Pancreas (tissue), 10 donors: ENCODE data around the gene RNF208. TPM values are rescaled to one million over a fixed set of nuclear protein-coding genes. Genes with fewer than 3 reads are reported as not detected.

ENCODE experiments used
- ATAC-seq, 4 donors: fragments of 200-7000 bp; cut with Tn5 transposase; one replicate each; pipeline versions ENCODE4 v1.8.0 to v1.9.1; 2020; ENCODE audit warnings: mild to moderate bottlenecking in 4 of 4, moderate library complexity in 4 of 4
- DNase-seq, 6 donors: peaks; one replicate each; pipeline ENCODE4 v3.0.0-alpha.2; 2020
- FAIRE-seq: peaks from 2 replicates; lab custom pipeline; 2012; peaks lifted over from hg19 to GRCh38; lab: Jason Lieb, UNC
- H3K27ac ChIP-seq, 4 donors: fragments of 200-600 bp; sonication (generic); 1 replicate in 3 of 4; 2 replicates in 1 of 4; pipeline versions ENCODE4 v1.5.0 to v1.8.0; 2020
- H3K27me3 ChIP-seq, 4 donors: fragments of 200-600 bp; one replicate each; pipeline ENCODE4 v1.8.0; 2021
- H3K36me3 ChIP-seq, 3 donors: fragments of 200-600 bp; sonication (generic) in 1 of 3; one replicate each; pipeline versions ENCODE4 v1.5.0 to v1.8.0; 2020 to 2021
- H3K4me1 ChIP-seq, 3 donors: fragments of 200-600 bp; one replicate each; pipeline ENCODE4 v1.8.0; 2021
- H3K4me3 ChIP-seq, 4 donors: fragments of 200-600 bp; sonication (generic) in 2 of 4; one replicate each; pipeline versions ENCODE4 v1.5.0 to v1.8.0; 2020 to 2021
- H3K9me3 ChIP-seq, 4 donors: fragments of 200-600 bp; one replicate each; pipeline ENCODE4 v1.8.0; 2021
- CTCF ChIP-seq, 4 donors: fragments of 200-600 bp; sonication (generic) in 3 of 4; IDR thresholded peaks; one replicate each; pipeline versions ENCODE4 v1.5.0 to v1.8.0; 2021; ENCODE audit warnings: antibody characterized with exemption in 4 of 4
- WGBS, 2 donors: extraction: QIAGEN DNeasy Blood & Tissue Kit; methylation state at CpG; one replicate each; pipeline ENCODE4 v1.1.7; 2013; 5-methylcytosine and 5-hydroxymethylcytosine counted together
- intact Hi-C, 3 donors: fragments of 100-400 bp; cut with DNase I; formaldehyde crosslinking; loops; one replicate each; pipeline versions ENCODE4 v1.11.1 to v1.14.2; 2022
- polyA plus RNA-seq, 2 donors: library from polyadenylated mRNA; stranded (reverse); fragments of 200-250 nt; gene quantifications; one replicate each; pipeline ENCODE4 v1.2.3, GENCODE V29; 2013
- total RNA-seq, 6 donors: library from RNA; stranded (reverse); fragmentation: NEBNext Ultra II Directional in 4 of 6; extraction: Animal tissue kit (Norgen Biotek cat#: 25700) in 4 of 6; gene quantifications; one replicate each; pipeline versions ENCODE4 v1.2.1 to v1.2.4, GENCODE V29; 2021 to 2023
- donor health status: healthy with polysubstance abuse.
- donor health status: DM: no; HTN: no; CAD: no; lungs with moderate emphysema.
- donor health status: DM: no; HTN: no; CAD: no.
- donor health status: control.
- donor health status: control.
- donor health status: Bipolar disorder and iron deficiency.
- donor health status: DM: yes; HTN: yes; CAD: no.
- donor health status: DM: no; HTN: no; CAD: no.
- donor health status: DM: no; HTN: no; CAD: no.
- donor health status: DM: yes; HTN: yes; CAD: no.

RNF208 gene
- total and polyA plus RNA-seq, 8 donors = 3.3 to 20.7 (median 3.4) TPM

- no peak for FAIRE-seq
- intact Hi-C loops = no loop called here
- WGBS, 2 donors = 41 to 56% methylated on average over 34 to 36 of the region's 36 CpGs
Observed at GRCh38 chr9:137217276-137218211, 4.5 kb downstream of the RNF208 start.

GRCh38 chr9:137216188-137216965 lies 5.7 kb downstream of the RNF208 start:
- ATAC-seq (no peak), FAIRE-seq (no peak), DNase-seq (peak in 1 of 6 donors; percentile 47)
- Histone ChIP-seq H3K4me1 (peaks cover 0 to 5% (median 0%) of the 10 kb centered on the region in 3 donors), H3K9me3 (no peaks in the 10 kb centered on the region), H3K4me3 (peak overlapping the region in 1 of 4 donors; percentile 46), H3K36me3 (no peaks in the 10 kb centered on the region), H3K27ac (peak overlapping the region in 1 of 4 donors; percentile 73), H3K27me3 (no peaks in the 10 kb centered on the region)
- WGBS, 2 donors = 92 to 93% methylated on average over 30 of the region's 30 CpGs
- intact Hi-C loops = no loop called here
- TF ChIP-seq CTCF (IDR thresholded peaks at IDR 0.05) = no peak

More at GRCh38 chr9:137217276-137218211, 4.5 kb downstream of the RNF208 start:
- no peak for TF ChIP-seq CTCF (IDR thresholded peaks at IDR 0.05)
- H3K4me1 ChIP-seq = peaks cover under 1 to 5% (median 2%) of the 10 kb centered on the region in 3 donors
- no peaks in the 10 kb centered on the region for H3K27me3 ChIP-seq
- H3K36me3 ChIP-seq = no peaks in the 10 kb centered on the region
- ATAC-seq (peak; percentile 66 to 84 (median 79)), DNase-seq (peak; percentile 84 to 96 (median 90))
- H3K27ac ChIP-seq = peak overlapping the region; percentile 70 to 76 (median 72)
- H3K4me3 ChIP-seq = peak overlapping the region; percentile 18 to 50 (median 34)
- H3K9me3 ChIP-seq = no peaks in the 10 kb centered on the region

GRCh38 chr9:137215196-137215986 lies 6.6 kb downstream of the RNF208 start:
- Histone ChIP-seq H3K4me3 (no peak overlapping the region), H3K27ac (no peak overlapping the region), H3K9me3 (no peaks in the 10 kb centered on the region), H3K36me3 (no peaks in the 10 kb centered on the region), H3K4me1 (peaks cover 0 to 5% (median 0%) of the 10 kb centered on the region in 3 donors), H3K27me3 (no peaks in the 10 kb centered on the region)
- peak in 1 of 6 donors; percentile 51 for DNase-seq
- no peak for ATAC-seq
- 91 to 94% methylated on average over 22 of the region's 22 CpGs for WGBS, 2 donors
- intact Hi-C loops = no loop called here
- TF ChIP-seq CTCF (IDR thresholded peaks at IDR 0.05) = no peak
- FAIRE-seq = no peak

- H3K9me3 ChIP-seq = no peaks in the 10 kb centered on the region
- TF ChIP-seq CTCF (IDR thresholded peaks at IDR 0.05) = no peak
- no peak overlapping the region for H3K27ac ChIP-seq
- H3K27me3 ChIP-seq = no peaks in the 10 kb centered on the region
- FAIRE-seq (no peak), DNase-seq (peak in 1 of 6 donors; percentile 33), ATAC-seq (no peak)
- H3K36me3 ChIP-seq = no peaks in the 10 kb centered on the region
- WGBS, 2 donors = 91 to 97% methylated on average over 19 of the region's 19 CpGs
- H3K4me1 ChIP-seq = peaks cover 0 to 5% (median 0%) of the 10 kb centered on the region in 3 donors
- intact Hi-C loops = no loop called here
- no peak overlapping the region for H3K4me3 ChIP-seq
Observed at GRCh38 chr9:137214620-137215019, 7.4 kb downstream of the RNF208 start.
